Measurements from ENCODE around the gene ZSWIM6.

Gene ZSWIM6

GRCh38 chr5:61339764-61340163, 7.7 kb downstream of the ZSWIM6 start:
- no peak overlapping the region for H3K4me3 ChIP-seq (ENCODE audit: low read depth, low read length)
- DNase-seq (ENCODE audit: low read depth), result no peak
- TF ChIP-seq, protein P1, sequence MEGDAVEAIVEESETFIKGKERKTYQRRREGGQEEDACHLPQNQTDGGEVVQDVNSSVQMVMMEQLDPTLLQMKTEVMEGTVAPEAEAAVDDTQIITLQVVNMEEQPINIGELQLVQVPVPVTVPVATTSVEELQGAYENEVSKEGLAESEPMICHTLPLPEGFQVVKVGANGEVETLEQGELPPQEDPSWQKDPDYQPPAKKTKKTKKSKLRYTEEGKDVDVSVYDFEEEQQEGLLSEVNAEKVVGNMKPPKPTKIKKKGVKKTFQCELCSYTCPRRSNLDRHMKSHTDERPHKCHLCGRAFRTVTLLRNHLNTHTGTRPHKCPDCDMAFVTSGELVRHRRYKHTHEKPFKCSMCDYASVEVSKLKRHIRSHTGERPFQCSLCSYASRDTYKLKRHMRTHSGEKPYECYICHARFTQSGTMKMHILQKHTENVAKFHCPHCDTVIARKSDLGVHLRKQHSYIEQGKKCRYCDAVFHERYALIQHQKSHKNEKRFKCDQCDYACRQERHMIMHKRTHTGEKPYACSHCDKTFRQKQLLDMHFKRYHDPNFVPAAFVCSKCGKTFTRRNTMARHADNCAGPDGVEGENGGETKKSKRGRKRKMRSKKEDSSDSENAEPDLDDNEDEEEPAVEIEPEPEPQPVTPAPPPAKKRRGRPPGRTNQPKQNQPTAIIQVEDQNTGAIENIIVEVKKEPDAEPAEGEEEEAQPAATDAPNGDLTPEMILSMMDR (IDR thresholded peaks at IDR 0.05; ENCODE audit: control insufficient read depth, extremely low read depth, insufficient read depth), result no peak

- DNase-seq (ENCODE audit: low read depth), result no peak
- H3K4me3 ChIP-seq (ENCODE audit: low read depth, low read length), result no peak overlapping the region
- TF ChIP-seq, protein P1 (IDR thresholded peaks at IDR 0.05; ENCODE audit: control insufficient read depth, extremely low read depth, insufficient read depth), result no peak
Observed at GRCh38 chr5:61340775-61341361, 8.8 kb downstream of the ZSWIM6 start.

GRCh38 chr5:61342071-61342501, 10.0 kb downstream of the ZSWIM6 start:
- DNase-seq (ENCODE audit: low read depth), result no peak

DNA sequence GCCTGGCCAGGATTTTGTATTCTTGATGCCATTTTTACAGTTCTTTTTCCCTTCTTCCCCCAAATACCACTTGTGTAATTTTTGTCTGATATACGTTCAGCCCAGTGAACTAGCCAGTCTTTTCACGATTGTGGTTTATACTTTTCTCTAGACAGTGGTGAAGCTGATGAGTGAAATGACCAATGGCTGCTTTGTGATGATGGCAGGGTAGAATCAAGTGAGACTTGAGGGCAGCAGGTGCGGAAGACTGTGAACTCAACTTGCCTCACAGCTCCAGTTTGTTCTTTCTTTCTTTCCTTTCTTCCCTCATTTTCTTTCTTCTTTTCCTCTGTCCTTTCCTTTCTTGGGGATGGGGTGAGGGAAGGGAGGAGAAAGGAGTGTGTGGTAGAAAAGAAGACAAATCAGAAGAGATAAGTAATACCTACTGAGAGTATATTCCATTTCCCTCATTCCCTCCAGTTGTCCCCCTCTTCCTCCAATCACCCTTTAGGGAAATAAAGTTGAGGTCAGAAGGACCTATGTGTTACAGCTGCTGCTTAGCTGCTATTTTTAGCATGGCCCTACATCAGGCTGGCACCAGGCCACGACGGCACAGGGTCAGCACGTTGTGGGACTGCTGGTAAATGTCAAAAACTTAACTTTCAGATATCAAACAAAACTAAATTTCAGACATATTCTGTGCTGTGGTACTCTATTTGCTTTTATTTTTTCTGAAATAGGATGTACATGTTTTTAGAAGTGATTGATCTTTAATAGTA, 12.3 kb downstream of the ZSWIM6 start:
- TF ChIP-seq, protein P1 (IDR thresholded peaks at IDR 0.05; ENCODE audit: control insufficient read depth, extremely low read depth, insufficient read depth), result no peak
- H3K4me3 ChIP-seq (ENCODE audit: low read depth, low read length), result no peak overlapping the region
- DNase-seq (ENCODE audit: low read depth), result no peak

More at GRCh38 chr5:61342071-61342501, 10.0 kb downstream of the ZSWIM6 start:
- TF ChIP-seq, protein P1 (IDR thresholded peaks at IDR 0.05; ENCODE audit: control insufficient read depth, extremely low read depth, insufficient read depth), result no peak
- H3K4me3 ChIP-seq (ENCODE audit: low read depth, low read length), result no peak overlapping the region

- TF ChIP-seq, protein P1 (IDR thresholded peaks at IDR 0.05; ENCODE audit: control insufficient read depth, extremely low read depth, insufficient read depth), result no peak
- no peak for DNase-seq (ENCODE audit: low read depth)
- H3K4me3 ChIP-seq (ENCODE audit: low read depth, low read length), result no peak overlapping the region
Observed at GRCh38 chr5:61346511-61346910, 14.5 kb downstream of the ZSWIM6 start.

DNA sequence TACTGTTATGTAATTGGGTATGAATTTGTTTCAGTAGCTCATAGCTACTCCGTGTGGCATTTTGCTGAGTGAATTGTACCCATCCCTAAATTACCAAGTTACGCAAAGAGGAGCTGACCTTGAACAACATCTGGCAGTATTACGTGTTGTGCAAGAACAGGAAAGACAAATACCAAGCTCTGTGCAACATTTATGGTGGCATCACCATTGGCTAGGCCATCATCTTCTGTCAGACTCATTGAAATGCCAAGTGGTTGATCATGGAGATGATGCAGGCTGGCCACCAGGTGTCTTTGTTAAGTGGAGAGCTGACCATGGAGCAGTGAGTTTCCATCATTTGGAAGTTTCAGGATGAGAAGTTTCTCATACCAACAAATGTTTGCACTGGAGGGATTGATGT, 15.0 kb downstream of the ZSWIM6 start:
- no peak for DNase-seq (ENCODE audit: low read depth)

More for the DNA sequence above, 15.0 kb downstream of the ZSWIM6 start:
- TF ChIP-seq, protein P1 (IDR thresholded peaks at IDR 0.05; ENCODE audit: control insufficient read depth, extremely low read depth, insufficient read depth), result no peak
- no peak overlapping the region for H3K4me3 ChIP-seq (ENCODE audit: low read depth, low read length)
